ENCODE results near the gene PIK3CD. TPM values are rescaled to one million over a fixed set of nuclear protein-coding genes. Genes with fewer than 3 reads are reported as not detected.

Gene PIK3CD
- total and polyA plus RNA-seq, 7 donors = 0.44 to 2.5 (median 0.93) TPM

DNA sequence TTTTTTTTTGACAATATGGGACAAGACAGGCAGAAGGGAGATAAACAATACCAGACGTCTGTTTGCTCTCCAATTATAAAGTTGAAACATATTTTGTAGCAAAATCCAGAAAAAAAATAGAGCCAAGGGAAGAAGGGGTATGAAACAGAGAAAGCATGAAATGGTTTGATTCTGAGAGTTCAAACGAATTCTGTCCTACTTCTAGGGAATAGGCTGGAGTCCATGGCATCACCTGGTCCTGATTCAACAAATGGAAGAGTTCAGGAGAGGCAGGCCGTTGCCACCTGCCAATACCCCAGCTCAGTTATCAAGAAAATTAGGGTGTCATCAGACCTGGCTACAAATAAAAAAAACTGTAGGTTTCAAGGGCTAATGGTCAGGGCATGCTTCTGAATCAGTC lies 100.4 kb downstream of the PIK3CD start:
- H3K27me3 ChIP-seq (ENCODE audit: insufficient read depth in 3 of 3, low read length in 2 of 3) = no peaks in the 10 kb centered on the region
- intact Hi-C loops (cut with DNase I) = no loop called here
- no peak overlapping the region for H3K4me3 ChIP-seq
- no peaks in the 10 kb centered on the region for H3K4me1 ChIP-seq
- no peaks in the 10 kb centered on the region for H3K9me3 ChIP-seq
- H3K36me3 ChIP-seq (ENCODE audit: insufficient read depth in 1 of 2, low read depth in 1 of 2) = peaks cover 0 to 59% of the 10 kb centered on the region in 2 donors
- ATAC-seq (no peak), DNase-seq (no peak)
- TF ChIP-seq CTCF (IDR thresholded peaks at IDR 0.05) = no peak
- H3K27ac ChIP-seq = no peak overlapping the region
- WGBS, 3 donors = 52 to 76% (median 59%) methylated on average over 3 of the region's 3 CpGs

DNA sequence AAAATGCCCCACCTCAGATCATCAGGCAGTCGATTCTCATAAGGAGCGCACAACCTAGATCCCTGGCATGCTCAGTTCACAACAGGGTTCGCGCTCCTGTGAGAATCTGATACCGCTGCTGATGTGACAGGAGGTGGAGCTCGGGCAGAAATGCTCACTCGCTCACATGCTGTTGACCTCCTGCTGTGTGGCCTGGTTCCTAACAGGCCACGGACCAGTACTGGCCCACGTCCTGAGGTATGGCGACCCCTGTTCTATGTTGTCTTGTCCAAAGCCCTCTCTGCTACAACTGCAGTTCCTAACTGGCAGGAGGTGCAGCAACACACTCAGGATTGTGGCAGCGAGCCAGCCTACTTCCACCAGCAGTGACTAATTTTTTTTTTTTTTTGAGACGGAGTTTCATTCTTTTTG lies 101.6 kb downstream of the PIK3CD start:
- Histone ChIP-seq H3K4me3 (no peak overlapping the region), H3K27me3 (ENCODE audit: insufficient read depth in 3 of 3, low read length in 2 of 3) (no peaks in the 10 kb centered on the region), H3K27ac (no peak overlapping the region), H3K36me3 (ENCODE audit: insufficient read depth in 1 of 2, low read depth in 1 of 2) (peaks cover 0 to 54% of the 10 kb centered on the region in 2 donors), H3K4me1 (no peaks in the 10 kb centered on the region), H3K9me3 (no peaks in the 10 kb centered on the region)
- intact Hi-C loops (cut with DNase I) = no loop called here
- TF ChIP-seq CTCF (IDR thresholded peaks at IDR 0.05) = no peak
- ATAC-seq (peak in 3 of 4 donors; percentile 32 to 46 (median 34)), DNase-seq (peak; percentile 37 to 68)
- WGBS, 3 donors = 69 to 80% (median 75%) methylated on average over 12 of the region's 12 CpGs

GRCh38 chr1:9755441-9755995 lies 104.0 kb downstream of the PIK3CD start:
- H3K4me1 ChIP-seq = peaks cover 10% of the 10 kb centered on the region
- H3K4me3 ChIP-seq = no peak overlapping the region
- H3K27me3 ChIP-seq (ENCODE audit: insufficient read depth in 3 of 3, low read length in 2 of 3) = no peaks in the 10 kb centered on the region
- 64 to 68% (median 65%) methylated on average over 10 of the region's 10 CpGs for WGBS, 3 donors
- H3K36me3 ChIP-seq (ENCODE audit: insufficient read depth in 1 of 2, low read depth in 1 of 2) = peaks cover 0 to 30% of the 10 kb centered on the region in 2 donors
- ATAC-seq = no peak
- intact Hi-C loops (cut with DNase I) = no loop called here
- H3K27ac ChIP-seq = no peak overlapping the region
- no peak for TF ChIP-seq CTCF (IDR thresholded peaks at IDR 0.05)
- no peak for DNase-seq
- no peaks in the 10 kb centered on the region for H3K9me3 ChIP-seq

- WGBS, 3 donors = 91 to 92% (median 92%) methylated on average over 10 of the region's 10 CpGs
- intact Hi-C loops (cut with DNase I) = no loop called here
Measured at GRCh38 chr1:9758559-9759121, 107.1 kb downstream of the PIK3CD start.

More at GRCh38 chr1:9758559-9759121, 107.1 kb downstream of the PIK3CD start:
- Histone ChIP-seq H3K9me3 (no peaks in the 10 kb centered on the region), H3K27me3 (ENCODE audit: insufficient read depth in 3 of 3, low read length in 2 of 3) (no peaks in the 10 kb centered on the region), H3K4me1 (peaks cover 10% of the 10 kb centered on the region), H3K4me3 (no peak overlapping the region), H3K27ac (no peak overlapping the region), H3K36me3 (ENCODE audit: insufficient read depth in 1 of 2, low read depth in 1 of 2) (peaks cover 0 to 10% of the 10 kb centered on the region in 2 donors)
- no peak for ATAC-seq
- no peak for DNase-seq
- no peak for TF ChIP-seq CTCF (IDR thresholded peaks at IDR 0.05)
